Gastroesophageal sphincter (tissue), 3 donors: ENCODE measurements around the gene AEN.

Source experiments
- CTCF ChIP-seq, 4 experiments: fragments of 200-600 bp in 2 of 4; fragments of 450-650 bp in 2 of 4; sonication (generic) in 1 of 4; IDR thresholded peaks; one replicate each; pipeline ENCODE4 v1.5.1; 2017 to 2019; ENCODE audit warnings: antibody characterized with exemption in 4 of 4, mild to moderate bottlenecking in 2 of 4, moderate library complexity in 2 of 4
- POLR2AphosphoS5 ChIP-seq: sonication (generic); formaldehyde crosslinking; IDR thresholded peaks from one replicate; pipeline ENCODE4 v1.6.1; 2017; ENCODE audit warnings: antibody characterized with exemption

- TF ChIP-seq CTCF (IDR thresholded peaks at IDR 0.05): no peak
- no peak for TF ChIP-seq POLR2AphosphoS5
Observed at GRCh38 chr15:88656760-88657221, 35.7 kb downstream of the AEN start.
